ENCODE measurements around the gene MITD1. TPM values are rescaled to one million over a fixed set of nuclear protein-coding genes. Genes with fewer than 3 reads are reported as not detected.

Gene MITD1
- total RNA-seq, 6 experiments from 2014 or later = 12.5 to 19.5 (median 17.3) TPM

DNA sequence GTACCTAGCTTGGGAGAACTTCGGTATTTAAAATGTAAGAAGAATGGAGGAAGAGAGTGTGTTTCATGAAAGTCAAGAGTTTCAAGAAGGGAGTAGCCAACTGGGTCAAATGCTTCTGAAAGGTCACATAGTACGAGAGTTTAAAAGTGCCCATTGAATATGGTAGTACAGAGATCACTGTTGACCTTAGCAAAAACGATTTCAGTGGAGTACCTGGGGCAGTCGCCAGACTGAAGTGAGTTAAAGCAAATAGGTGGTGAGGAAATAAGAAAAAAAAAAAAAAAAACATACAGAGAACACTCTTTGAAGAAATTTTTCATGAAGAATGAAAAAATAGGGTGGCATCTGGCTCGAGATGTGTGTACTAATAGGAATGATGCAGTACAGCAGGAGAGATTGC lies 14.6 kb downstream of the MITD1 start:
- Mint-ChIP-seq H3K4me3 (no peak overlapping the region), H3K4me1 (ENCODE audit: low read depth) (no peaks in the 10 kb centered on the region), H3K36me3 (ENCODE audit: low read depth) (no peaks in the 10 kb centered on the region), H3K9me3 (no peaks in the 10 kb centered on the region), H3K27ac (no peak overlapping the region), H3K27me3 (ENCODE audit: insufficient read depth) (no peaks in the 10 kb centered on the region; the same call in 1 of the 2 replicates)
- no peak for DNase-seq
- TF ChIP-seq, protein P1, sequence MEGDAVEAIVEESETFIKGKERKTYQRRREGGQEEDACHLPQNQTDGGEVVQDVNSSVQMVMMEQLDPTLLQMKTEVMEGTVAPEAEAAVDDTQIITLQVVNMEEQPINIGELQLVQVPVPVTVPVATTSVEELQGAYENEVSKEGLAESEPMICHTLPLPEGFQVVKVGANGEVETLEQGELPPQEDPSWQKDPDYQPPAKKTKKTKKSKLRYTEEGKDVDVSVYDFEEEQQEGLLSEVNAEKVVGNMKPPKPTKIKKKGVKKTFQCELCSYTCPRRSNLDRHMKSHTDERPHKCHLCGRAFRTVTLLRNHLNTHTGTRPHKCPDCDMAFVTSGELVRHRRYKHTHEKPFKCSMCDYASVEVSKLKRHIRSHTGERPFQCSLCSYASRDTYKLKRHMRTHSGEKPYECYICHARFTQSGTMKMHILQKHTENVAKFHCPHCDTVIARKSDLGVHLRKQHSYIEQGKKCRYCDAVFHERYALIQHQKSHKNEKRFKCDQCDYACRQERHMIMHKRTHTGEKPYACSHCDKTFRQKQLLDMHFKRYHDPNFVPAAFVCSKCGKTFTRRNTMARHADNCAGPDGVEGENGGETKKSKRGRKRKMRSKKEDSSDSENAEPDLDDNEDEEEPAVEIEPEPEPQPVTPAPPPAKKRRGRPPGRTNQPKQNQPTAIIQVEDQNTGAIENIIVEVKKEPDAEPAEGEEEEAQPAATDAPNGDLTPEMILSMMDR (IDR thresholded peaks at IDR 0.05) = no peak

- Mint-ChIP-seq H3K27ac (no peak overlapping the region), H3K27me3 (ENCODE audit: insufficient read depth) (no peaks in the 10 kb centered on the region; the same call in 1 of the 2 replicates), H3K4me3 (no peak overlapping the region)
Measured at GRCh38 chr2:99159594-99159993, 21.3 kb downstream of the MITD1 start.

DNA sequence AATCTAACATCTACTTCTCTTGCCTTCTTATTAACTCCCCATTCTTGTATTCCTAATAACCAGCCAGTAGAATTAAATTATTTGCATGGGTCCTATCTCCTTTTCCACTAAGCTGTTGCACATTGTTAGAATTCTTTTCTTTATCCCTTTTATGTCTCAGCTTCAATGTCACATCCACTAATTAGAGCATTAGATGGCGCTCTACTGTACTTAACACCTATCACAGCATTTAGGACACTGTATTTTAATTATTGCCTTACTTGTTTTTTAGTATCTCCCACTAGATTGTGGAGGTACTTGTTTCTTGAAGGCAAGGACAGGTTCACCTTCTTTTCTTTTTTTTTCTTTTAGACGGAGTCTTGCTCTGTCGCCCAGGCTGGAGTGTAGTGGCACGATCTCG lies 22.3 kb downstream of the MITD1 start:
- Mint-ChIP-seq H3K4me3 (no peak overlapping the region), H3K36me3 (ENCODE audit: low read depth) (0 out of 2 replicates have a peak, but pooled peaks cover 4% of the 10 kb centered on the region), H3K27ac (no peak overlapping the region), H3K27me3 (ENCODE audit: insufficient read depth) (no peaks in the 10 kb centered on the region; the same call in 1 of the 2 replicates), H3K4me1 (ENCODE audit: low read depth) (peaks cover 12% of the 10 kb centered on the region), H3K9me3 (no peaks in the 10 kb centered on the region)
- no peak for DNase-seq
- TF ChIP-seq, protein P1 (IDR thresholded peaks at IDR 0.05) = 0 out of 2 replicates have a peak, but pooled peaks have one; percentile 17

More at GRCh38 chr2:99159594-99159993, 21.3 kb downstream of the MITD1 start:
- Mint-ChIP-seq H3K4me1 (ENCODE audit: low read depth) (peaks cover 12% of the 10 kb centered on the region), H3K36me3 (ENCODE audit: low read depth) (0 out of 2 replicates have a peak, but pooled peaks cover 4% of the 10 kb centered on the region), H3K9me3 (no peaks in the 10 kb centered on the region)
- no peak for DNase-seq
- TF ChIP-seq, protein P1 (IDR thresholded peaks at IDR 0.05) = no peak

DNA sequence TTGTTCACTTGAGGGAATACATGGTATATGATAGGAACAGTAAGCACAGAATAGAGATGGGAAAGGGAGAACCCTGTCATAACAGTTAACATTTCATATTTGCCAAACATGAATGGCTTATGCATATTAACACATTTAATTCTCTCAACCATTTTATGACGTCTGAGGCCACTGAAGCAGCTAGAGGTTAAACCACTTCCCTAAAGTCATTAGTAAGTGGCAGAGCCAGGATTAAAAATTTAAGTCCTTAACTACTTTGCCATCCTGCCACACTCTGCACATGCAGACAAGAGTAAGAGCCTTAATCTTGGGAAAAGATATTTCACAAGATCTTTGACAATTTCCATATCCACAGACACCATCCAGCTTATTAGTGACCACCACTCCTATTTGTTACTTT lies 24.0 kb downstream of the MITD1 start:
- Mint-ChIP-seq H3K9me3 (no peaks in the 10 kb centered on the region), H3K27me3 (ENCODE audit: insufficient read depth) (no peaks in the 10 kb centered on the region; the same call in 1 of the 2 replicates), H3K27ac (no peak overlapping the region), H3K4me3 (no peak overlapping the region; the same call in 1 of the 2 replicates), H3K36me3 (ENCODE audit: low read depth) (0 out of 2 replicates have a peak, but pooled peaks cover 4% of the 10 kb centered on the region), H3K4me1 (ENCODE audit: low read depth) (peaks cover 12% of the 10 kb centered on the region)
- TF ChIP-seq, protein P1 (IDR thresholded peaks at IDR 0.05) = no peak
- no peak for DNase-seq

- Mint-ChIP-seq H3K4me1 (ENCODE audit: low read depth) (peaks cover 12% of the 10 kb centered on the region), H3K27ac (peak within 1 kb of the TSS; percentile 86), H3K27me3 (ENCODE audit: insufficient read depth) (no peaks in the 10 kb centered on the region; the same call in 1 of the 2 replicates), H3K4me3 (peak within 1 kb of the TSS; percentile 90), H3K9me3 (no peaks in the 10 kb centered on the region), H3K36me3 (ENCODE audit: low read depth) (0 out of 2 replicates have a peak, but pooled peaks cover 4% of the 10 kb centered on the region)
- DNase-seq = peak; percentile 79
- TF ChIP-seq, protein P1 (IDR thresholded peaks at IDR 0.05) = peak; percentile 46; the same call in 1 of the 2 replicates
Measured at GRCh38 chr2:99154643-99155536, 26.0 kb downstream of the MITD1 start, which contains the start of the genes LIPT1 and TSGA10. Gene LIPT1 (plus strand): TSS chr2:99154967. CDS start chr2:99161958, 6,991 bp downstream. Gene TSGA10 (minus strand): TSS chr2:99154942. CDS start chr2:99109439, 45,503 bp downstream.

All from HFFc6 (cell line).